Measurements from ENCODE around the gene M6PR. TPM values are rescaled to one million over a fixed set of nuclear protein-coding genes. Genes with fewer than 3 reads are reported as not detected.
A peak's percentile ranks its signal among the peaks of the same experiment; 100 is the strongest.
"Not testable (repeated sequence)": the region's sequence is repeated elsewhere in the genome, so short reads cannot be mapped to it uniquely, and the experiment has no call there.

M6PR gene
- total RNA-seq, 1 experiment from 2014 or later = 87.9 TPM

GRCh38 chr12:8950702-8951478 lies 1.4 kb upstream of the M6PR start:
- no peak for DNase-seq (ENCODE audit: low read depth)

- no peak for DNase-seq (ENCODE audit: low read depth)
These were observed 729 bp upstream of the M6PR start for GRCh38 chr12:8950221-8950527.

- DNase-seq (ENCODE audit: low read depth) = peak; percentile 15
These were observed 624 bp downstream of the M6PR start for GRCh38 chr12:8948701-8949341.

- DNase-seq (ENCODE audit: low read depth) = no peak
These were observed 1.7 kb downstream of the M6PR start for GRCh38 chr12:8947737-8948136.

GRCh38 chr12:8946733-8947132 lies 2.7 kb downstream of the M6PR start:
- DNase-seq (ENCODE audit: low read depth) = no peak

GRCh38 chr12:8943565-8944186 lies 5.8 kb downstream of the M6PR start:
- no peak for DNase-seq (ENCODE audit: low read depth)

- no peak for DNase-seq (ENCODE audit: low read depth)
These were observed 7.6 kb downstream of the M6PR start for GRCh38 chr12:8941691-8942478.

GRCh38 chr12:8937842-8938442 lies 11.5 kb downstream of the M6PR start:
- not testable (repeated sequence) for DNase-seq (ENCODE audit: low read depth)

- no peak for DNase-seq (ENCODE audit: low read depth)
These were observed 12.7 kb downstream of the M6PR start for GRCh38 chr12:8936735-8937134.

GRCh38 chr12:8934080-8934479 lies 15.4 kb downstream of the M6PR start:
- DNase-seq (ENCODE audit: low read depth) = not testable (repeated sequence)

- not testable (repeated sequence) for DNase-seq (ENCODE audit: low read depth)
These were observed 17.0 kb downstream of the M6PR start for GRCh38 chr12:8932464-8932863.

GRCh38 chr12:8930655-8931323 lies 18.7 kb downstream of the M6PR start:
- DNase-seq (ENCODE audit: low read depth) = not testable (repeated sequence)

GRCh38 chr12:8922544-8922943 lies 26.9 kb downstream of the M6PR start:
- DNase-seq (ENCODE audit: low read depth) = no peak

GRCh38 chr12:8919643-8920042 lies 29.8 kb downstream of the M6PR start:
- not testable (repeated sequence) for DNase-seq (ENCODE audit: low read depth)

- no peak for DNase-seq (ENCODE audit: low read depth)
These were observed 31.7 kb downstream of the M6PR start for GRCh38 chr12:8917751-8918150.

GRCh38 chr12:8917031-8917430 lies 32.4 kb downstream of the M6PR start:
- DNase-seq (ENCODE audit: low read depth) = no peak

- no peak for DNase-seq (ENCODE audit: low read depth)
These were observed 33.3 kb downstream of the M6PR start for GRCh38 chr12:8916154-8916553.

- DNase-seq (ENCODE audit: low read depth) = peak; percentile 57
These were observed 34.5 kb downstream of the M6PR start for GRCh38 chr12:8914716-8915526.

- peak; percentile 71 for DNase-seq (ENCODE audit: low read depth)
These were observed 35.3 kb downstream of the M6PR start, which contains the start of gene PHC1 for GRCh38 chr12:8914033-8914715. Gene PHC1 (plus strand): TSS chr12:8914509. CDS start chr12:8917678, 3,169 bp downstream.

- DNase-seq (ENCODE audit: low read depth) = no peak
These were observed 35.8 kb downstream of the M6PR start for GRCh38 chr12:8913702-8914032.
